CD4-positive, alpha-beta T cell treated with Interferon gamma for 1 hour (primary cell): ENCODE data around the gene SOX3.

Experiments used
- DNase-seq: peaks from one replicate; pipeline ENCODE4 v3.0.0-alpha.2; 2020

Gene SOX3

DNA sequence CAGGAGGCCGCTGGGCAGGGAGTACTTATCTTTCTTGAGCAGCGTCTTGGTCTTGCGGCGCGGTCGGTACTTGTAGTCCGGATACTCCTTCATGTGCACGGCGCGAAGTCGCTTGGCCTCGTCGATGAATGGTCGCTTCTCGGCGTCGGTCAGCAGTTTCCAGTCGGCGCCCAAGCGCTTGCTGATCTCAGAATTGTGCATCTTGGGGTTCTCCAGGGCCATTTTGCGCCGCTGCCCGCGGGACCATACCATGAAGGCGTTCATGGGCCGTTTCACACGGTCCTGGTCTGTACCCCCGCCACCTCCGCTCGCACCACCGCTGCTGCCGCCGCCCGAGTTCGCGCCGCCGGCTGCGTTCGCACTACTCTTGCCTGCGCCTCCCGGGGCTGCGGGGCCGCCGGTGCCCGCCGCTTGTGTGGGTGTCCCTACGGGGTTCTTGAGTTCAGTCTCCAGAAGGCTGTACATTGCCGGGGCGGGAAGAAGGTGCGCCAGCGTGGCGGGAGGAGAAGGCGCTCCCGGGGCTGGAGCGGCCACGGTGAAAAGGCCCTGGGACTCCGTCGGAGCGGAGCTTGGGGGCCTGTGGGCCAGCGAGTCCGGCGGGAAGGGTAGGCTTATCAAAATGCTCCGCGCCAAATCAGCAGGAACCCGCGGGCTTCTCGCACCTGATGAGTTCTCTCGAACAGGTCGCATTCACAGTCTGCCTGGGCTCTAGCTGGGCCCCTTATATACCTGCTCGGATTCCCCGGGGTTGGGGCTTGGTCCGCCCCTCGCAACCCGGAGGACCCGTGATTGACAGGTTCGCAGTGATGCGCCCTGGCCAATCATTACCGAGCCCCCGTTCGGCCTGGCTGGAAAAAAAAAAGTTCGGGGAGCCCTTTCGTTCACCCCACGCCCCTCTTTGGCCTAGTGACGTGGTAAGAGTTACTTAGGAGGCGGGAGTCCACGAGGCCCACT lies at the start of gene SOX3:
Gene SOX3, minus strand, starts transcription at position 699 of the 954 bp plus-strand sequence. Its CDS starts 9 bp downstream, at position 690.
- DNase-seq = no peak

DNA sequence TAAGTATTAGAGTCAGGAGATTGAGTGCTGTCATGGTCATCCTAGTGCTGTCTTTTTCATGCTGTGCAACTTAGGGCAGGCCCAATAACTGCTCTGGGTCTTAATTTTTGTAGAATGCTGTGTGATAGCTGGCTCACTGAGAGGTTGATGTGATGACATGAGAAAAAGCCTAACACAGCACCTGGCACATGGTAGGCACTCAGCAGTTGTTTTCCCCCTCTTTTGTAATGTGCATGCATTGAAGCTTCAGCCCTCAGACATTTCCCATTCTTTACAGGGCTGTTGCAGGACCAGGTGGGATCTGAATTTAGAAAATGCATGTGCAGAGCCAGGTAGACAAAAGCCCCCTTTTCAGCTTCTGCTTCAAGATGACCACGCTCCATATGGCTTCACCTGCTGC lies 44.1 kb upstream of the SOX3 start:
- no peak for DNase-seq

DNA sequence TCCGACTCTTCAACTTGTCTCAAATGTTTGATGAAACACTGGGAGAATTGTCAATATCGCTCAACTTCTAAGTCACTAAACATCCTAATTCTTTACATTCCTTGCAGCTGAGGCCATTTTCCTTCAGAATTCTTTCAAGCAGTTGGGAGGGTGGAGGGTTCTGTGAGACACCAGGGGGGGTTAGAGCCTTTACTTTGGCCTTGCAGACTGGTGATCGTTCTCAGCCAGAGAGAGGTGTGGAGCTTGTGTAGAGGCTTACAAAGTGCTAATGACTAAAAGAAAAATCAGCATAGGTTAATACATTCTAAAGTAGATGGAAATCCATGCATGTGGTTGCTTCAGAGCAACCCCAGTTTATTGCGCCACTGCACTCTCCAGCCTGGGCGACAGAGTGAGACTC lies 21.3 kb upstream of the SOX3 start:
- DNase-seq = no peak

DNA sequence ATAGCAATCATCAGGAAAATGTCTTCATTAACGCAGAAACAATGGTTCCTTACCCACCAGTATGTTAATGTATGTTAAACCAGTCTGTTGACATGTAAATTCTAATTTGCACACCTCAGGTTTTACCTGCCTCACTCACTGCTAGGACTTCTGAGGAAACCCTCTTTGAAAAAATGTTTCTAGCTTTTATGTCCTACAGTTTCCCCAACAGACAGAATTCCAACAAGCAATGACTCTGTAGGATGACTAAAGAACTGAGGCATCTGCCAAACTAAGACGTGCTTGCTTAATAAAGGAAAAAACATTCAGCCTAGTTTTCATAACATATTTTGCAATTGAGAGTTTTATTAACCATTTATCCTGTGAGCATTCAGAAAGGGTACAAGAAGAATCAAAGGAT lies 20.6 kb upstream of the SOX3 start:
- no peak for DNase-seq

DNA sequence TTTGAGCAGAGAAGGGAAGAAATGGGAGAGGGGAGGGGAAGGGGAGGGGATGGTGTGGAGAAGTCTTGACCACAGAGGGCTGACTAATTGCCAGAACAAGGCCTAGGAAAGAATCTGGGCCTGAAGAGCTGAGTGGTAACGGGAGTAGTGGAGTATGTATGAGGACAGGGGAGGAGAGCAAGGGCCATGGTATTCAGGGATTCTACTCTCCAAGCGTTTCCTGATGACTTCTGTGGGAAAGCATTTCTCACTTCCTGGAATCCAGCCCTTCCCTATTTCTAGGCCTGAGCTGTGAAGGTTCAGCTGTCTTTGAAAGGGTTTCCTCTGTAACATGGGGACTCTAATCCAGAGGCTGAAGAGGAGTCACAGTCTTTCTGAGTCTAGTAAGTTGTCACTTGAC lies 19.7 kb upstream of the SOX3 start:
- DNase-seq = no peak

DNA sequence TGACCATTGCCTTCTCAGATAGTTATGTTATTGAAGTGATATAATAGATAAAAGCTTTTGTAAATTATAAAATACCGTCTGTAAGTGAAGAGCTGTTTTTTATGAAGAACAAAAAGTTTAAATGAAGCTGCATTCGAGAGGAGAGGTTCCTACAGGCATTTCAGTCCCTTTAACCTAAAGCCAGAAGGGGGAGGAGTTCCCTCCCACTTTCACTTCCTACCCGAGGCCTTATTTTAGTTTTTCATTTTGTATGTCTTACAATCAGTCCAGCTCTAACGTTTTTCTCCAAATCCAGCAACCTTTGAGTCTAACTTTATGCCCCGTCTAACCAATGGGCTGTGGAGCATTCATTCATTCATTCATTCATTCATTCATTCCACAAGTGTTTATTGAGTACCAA lies 16.5 kb upstream of the SOX3 start:
- no peak for DNase-seq

DNA sequence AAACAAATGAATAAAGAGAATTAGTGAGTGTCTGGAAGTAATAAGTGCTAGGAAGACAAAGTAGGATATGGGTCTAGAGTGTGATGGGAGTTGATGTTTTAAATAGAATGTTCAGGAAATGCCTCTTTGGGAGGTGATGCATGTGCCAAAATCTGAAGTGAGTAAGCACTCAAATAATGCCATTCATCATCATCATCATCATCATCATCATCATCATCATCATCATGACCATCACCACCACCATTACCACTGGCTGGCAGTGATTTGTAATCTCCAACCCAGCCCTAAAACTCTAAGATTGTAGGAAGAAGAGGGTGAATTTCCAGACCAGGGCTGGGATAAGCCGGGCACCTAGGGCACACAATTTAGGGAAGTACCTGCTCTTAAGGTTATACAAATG lies 9.7 kb upstream of the SOX3 start:
- no peak for DNase-seq

DNA sequence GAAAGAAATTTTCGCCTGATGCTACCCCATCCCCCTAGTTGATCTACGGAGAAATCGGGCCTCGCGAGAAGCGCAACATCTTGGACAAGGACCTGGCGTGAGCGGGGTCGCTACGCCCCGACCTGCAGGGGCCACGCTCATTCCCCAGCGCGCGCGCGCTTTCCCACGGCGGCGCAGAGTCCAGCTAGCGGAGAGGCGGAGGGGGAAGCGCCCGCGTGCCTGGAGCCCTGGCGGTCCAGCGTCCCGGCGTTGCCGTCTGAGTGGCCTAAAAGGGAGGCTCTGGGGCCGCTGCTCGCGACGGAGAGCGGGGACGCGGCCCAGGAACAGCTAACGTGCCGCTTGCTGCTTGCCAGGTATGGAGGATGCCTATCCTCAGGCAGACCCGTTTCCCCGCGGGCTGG lies 6.0 kb upstream of the SOX3 start:
- DNase-seq = no peak

DNA sequence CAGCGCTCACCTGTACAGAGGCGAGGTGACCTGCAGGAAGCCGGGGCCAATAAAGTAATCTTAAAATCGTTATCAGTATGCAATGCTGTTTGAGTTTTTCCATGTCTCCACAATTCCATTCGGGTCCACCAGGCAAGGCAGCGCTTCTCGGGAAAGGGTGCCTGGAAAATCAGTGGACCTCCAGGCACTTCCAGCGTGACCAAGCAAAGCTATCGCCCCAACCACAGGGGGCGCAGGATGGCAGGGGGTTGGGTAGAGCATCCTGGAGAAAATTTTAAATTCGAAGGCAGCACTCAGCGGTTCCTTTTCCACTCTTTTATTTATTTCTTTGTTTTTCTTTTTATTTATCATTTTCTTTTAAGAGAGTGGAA lies 5.4 kb upstream of the SOX3 start:
- DNase-seq = no peak

DNA sequence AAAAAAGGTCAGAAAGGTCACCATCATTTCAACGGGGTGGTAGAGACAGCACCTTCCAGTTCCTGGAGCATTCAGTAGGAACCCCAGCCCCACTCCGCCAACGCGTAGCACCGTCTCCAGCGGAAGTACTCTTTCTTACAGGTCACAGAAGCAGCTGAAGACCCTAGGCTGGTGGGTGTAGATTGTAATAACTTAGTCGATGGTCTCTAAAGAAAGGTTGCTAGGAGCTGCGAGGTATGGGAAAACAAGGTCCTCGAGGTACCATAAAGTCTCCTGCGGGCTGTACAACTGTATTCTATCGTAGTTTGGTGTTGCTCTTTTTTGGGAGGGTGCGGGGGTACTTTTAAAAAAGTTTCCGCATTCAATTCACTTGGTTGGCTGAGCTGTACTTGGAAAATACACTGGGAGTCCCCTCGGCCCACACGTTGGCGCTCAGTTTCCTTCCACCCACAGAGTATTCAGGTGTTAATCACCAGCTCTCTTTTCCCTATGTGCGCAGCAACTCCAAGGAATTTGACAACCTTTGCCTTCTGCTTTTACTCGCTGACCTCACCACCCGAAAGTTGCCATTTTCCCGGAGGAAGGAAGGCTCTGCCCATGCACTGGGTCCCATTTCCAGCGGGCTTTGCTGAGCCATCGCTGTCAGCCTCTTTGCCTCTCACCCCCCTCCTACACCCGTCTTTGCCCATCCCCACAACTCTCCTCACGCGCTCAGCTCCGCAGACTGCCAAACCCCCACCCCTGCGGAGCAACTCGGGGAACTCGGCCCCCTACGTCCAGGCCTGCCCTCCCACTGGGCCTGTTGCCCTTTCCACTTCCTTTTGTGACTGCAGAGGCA lies 4.8 kb upstream of the SOX3 start:
- DNase-seq = no peak

DNA sequence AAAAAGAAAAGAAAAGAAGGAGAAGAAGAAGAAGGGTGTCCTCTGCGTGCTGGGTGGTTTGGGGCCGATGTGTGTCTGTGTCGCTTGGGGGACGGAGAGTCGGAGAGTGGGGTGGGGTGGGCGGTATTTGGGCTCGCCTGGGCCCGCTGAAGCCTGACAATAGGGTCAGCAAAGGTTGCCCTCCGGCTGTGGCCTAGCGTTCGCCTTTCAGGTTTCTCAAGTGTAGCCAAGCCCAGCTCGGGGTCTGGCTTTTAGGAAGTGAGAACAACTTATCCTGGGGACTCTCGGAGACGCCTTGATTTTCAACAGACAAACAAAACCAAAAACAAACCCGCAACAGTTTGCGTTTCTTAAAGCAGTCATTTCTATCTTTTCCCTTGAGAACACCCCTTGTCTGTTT lies 4.1 kb upstream of the SOX3 start:
- no peak for DNase-seq

DNA sequence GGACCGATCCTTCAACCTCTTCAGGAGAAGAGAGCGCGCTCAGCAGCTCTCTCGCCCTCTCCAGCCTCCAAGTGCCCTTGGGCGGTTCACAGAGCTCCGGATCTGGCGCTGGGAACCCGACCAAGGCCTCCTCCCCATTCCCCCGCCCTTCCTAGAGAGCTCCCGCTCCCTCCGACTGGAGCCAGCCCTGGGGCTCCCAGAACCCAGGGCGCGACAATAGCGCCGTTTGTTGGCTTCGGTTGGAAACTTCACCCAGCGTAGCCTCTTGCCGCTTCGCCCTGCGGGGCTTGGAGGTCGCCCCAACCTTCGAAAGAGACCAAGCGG lies 3.1 kb upstream of the SOX3 start:
- no peak for DNase-seq

DNA sequence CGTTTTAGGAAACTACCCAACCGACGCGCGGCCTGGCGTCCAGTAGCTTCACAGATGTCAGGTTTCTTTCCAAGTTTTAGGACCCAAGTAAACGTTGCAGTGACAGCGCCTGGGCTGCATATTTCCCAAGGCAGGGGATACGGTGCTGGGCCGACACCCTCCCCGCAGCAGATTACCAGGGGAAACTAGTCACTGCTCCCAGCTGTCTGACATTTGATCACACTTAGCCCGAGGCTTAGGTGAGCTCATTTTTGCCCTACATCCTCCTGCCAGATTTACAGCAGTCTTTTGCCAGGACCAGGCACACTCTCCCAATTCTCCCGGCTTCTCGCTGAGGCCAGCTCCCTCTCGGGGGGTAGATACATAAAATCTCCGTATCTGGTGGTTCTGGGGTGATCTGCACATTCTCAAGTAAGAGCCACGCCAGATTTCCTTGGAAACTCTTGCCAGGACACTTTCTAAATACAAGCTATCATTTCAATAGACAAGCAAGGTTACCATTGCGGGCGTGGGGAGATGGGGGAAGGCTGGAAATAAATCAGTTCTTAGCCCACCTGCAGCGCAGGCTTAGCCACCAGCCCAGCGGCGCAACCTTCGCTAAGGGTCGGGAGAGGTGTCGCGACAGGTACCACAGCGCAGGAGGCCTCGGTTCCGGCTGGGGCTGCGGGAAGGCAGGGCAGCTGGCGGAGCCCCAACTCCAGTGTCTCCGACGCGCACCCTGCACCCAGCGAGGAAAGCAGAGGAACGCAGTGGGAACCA lies 2.5 kb upstream of the SOX3 start:
- DNase-seq = no peak

DNA sequence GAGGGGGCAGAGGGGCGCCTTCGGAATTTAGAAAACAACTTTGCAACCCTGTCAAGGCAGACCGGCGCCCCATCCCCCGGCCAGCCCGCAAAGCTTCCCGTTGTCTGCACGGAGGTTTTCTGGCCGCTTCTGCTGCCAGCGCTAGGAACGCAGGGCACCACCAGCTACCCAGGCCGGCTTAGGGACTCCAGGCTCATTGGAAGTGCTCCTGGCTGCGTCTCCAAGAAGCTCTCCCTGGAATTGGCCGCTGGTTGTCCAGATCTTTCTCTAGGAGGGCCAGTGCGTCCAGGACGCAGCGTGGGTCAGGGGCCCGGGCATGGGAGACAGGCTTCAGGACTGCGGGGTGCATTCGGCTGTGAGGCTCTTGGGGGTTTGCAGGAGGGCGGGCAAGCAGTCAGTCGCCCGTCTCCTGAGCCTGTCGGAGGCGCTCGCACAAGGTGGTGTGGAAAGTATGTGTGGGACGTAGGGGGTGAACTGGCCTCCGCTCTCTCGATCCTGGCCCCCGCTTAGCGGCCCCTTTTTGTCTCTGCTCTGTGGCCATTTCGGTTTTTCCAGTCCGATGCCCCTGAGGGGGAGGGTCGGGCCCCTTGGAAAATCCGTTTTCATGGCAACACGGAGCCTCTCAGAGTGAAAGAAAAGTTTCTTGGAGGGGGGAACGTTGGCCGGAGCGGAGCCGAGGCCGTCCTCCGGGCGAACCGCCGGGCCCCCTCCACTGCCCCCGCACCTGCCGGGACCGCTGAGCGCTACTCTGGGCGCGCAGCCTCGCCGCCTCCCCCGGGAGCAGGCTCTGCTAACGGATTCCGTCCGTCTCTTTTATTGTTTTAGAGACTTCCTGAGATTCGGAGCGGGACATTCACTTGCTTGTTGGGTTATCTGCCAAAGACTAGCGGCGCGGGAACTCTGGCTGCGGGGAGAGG lies 810 bp upstream of the SOX3 start:
- DNase-seq = no peak

DNA sequence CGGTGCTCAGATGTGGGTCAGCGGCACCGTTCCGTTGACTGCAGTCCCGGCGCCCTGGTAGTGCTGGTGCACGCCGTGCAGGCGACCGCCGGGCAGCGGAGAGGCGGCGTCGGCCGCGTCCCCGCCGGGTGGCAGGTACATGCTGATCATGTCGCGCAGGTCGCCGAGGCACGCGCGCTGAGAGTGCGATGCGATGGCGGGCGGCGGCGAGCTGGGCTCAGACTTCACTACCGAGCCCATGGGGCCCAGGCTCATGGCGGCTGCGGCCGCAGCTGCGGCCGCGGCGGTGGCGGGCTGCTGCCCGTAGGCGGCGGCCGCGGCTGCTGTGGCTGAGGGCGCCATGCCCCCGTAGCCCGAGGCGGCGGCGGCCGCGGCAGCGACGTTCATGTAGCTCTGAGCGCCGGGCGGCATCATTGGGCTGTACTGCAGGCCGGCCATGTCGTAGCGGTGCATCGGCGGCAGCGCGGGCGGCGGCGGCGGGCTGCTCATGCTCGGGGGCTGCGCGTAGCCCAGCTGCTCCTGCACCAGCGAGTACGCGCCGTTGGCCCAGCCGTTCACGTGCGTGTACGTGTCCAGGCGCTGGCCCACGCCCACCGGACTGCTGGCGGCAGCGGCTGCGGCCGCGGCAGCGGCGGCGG lies 1.0 kb downstream of the SOX3 start:
- DNase-seq = no peak

DNA sequence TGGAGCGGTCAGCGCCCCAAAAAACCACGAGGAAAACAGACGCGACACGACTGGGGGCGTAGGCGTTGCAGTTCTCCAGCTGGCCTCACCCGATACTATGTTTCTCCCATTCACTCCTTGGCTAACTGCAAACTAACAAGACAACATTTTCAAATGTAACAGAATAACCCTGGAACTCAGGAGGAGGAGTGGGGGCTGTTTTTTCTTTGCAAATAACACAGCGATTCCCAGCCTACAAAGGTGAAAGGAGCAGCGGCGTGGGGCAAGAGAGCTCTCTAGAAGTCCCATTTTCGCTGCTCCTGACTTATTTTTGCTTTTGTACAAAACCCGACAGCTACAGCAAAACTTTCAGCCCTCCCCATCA lies 1.6 kb downstream of the SOX3 start:
- DNase-seq = no peak

DNA sequence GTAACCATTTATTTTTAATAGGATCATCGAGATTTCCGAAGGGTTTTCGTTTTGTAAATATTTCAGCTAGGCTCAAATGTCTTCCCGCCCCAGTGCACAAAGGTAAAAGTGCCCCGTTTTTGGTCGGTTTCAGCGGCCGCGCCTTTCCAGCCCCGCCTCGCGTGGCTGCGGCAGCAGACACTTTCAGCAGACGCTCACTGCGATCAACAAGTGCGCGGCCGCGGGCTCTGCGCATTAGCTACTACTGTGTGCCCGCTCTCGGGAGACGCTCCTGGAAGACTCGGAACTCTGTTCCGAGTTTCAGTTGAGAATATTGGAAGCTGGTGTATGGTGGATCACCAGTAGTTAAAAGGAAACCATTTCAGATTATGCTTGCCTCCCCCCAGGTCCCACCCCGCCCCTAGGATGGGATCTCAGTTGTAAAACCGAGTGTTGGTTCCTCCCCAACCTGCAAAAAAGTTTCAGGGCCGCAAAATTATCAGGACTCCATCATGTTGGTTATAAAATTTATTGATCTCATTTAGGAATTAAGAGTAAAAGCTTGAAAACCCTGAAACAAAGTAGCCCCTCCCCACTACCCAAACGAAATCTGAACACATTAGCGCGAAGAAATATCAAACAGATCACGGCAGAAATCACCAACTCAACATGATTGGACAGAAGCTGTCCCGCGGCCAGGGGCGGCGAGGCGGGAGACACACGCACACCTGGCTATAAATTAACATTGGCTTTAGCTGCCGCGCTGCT lies 2.2 kb downstream of the SOX3 start:
- DNase-seq = no peak

DNA sequence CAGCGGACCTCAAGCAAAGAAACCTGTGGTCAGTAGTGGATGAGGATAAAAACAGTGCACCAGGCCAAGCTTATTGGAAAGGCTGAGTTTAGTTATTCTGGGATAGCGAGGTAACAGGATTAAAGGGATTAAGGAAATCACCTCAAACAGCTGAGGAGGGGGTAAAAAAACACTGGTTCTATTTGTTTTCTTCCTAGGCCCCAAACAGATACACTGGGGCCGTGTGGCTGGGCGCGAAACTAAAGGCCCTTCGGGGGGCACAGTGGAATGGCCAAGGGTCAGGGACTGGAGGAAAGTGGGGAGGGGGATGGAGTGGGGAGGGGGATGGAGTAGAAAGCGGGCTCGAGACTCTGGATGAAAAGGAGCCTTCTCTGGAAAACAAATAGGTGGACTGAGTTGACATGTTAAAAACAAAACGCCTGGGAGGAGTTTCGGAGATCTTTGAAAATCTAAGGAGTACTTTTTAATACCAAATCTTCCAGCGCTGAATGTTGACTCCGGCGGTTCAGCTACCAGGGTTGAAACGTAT lies 2.9 kb downstream of the SOX3 start:
- no peak for DNase-seq

DNA sequence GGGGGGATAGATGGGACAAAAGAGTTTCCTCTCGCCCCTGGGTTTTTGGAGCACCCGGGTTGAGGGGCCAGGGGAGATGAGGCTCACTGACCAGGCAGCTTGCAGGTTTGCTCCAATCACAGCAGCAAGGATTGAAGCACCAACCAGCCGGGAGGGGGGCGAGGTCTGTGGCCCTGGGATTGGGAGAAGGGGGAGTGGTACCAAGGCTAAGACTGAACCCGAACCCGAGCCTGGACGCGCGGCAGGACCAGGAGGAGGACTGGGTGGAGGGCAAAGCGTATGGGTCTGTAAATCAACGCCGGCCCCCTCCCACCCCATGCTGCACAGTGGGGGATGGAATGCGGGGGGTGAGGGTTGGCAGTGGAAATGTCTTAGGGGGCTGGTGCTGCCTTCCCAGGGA lies 3.5 kb downstream of the SOX3 start:
- no peak for DNase-seq

DNA sequence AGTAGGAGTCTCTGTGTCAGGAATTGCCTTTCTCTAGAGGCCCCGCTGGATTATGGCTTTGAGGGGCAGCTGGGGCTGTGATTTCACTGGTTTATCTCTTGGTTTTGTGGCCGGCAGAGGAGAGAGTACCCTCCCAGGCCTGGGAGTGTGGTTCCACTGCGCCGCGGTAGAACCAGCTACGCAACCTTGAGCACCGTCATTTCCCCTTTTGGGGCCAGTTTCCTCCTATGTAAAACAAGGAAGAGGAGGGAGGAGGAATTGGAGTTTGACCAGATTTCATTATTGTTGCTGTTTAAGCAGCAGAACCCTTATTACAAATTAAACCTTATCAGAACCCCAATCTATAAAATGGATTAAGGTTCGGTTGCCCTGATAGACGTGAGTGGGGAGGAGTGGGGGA lies 4.4 kb downstream of the SOX3 start:
- DNase-seq = no peak

DNA sequence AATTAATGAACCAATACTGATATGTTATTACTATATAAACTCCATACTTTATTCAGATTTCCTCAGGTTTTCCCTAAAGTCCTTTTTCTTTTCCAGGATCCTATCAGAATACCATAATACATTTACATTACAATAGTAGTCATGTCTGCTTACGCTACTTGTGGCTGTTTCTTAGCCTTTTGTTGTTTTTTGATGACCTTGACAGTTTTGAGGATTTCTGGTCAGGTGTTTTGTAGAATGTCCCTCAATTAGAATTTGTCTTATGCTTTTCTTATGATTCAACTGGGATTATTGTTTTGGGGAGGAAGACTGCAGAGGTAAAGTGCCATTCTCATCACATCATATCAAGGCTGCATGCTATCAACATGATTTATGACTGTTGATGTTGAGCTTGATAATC lies 9.1 kb downstream of the SOX3 start:
- DNase-seq = no peak
